GM10248 (cell line): Measurements from ENCODE around the gene ZNF532.
"Not testable (repeated sequence)": the region's sequence is repeated elsewhere in the genome, so short reads cannot be mapped to it uniquely, and the experiment has no call there.

Source experiments
- CTCF ChIA-PET: fragments of 300-600 bp; sonication (Branson Sonifier 250); formaldehyde crosslinking; extraction: SDS; loops from one replicate; lab custom pipeline; 2021; ENCODE audit warnings: antibody characterized with exemption; lab: Yijun Ruan, JAX
- POLR2A ChIA-PET: fragments of 350-650 bp; sonication (Branson Sonifier 250); formaldehyde crosslinking; extraction: SDS; loops from one replicate; lab custom pipeline; 2020; ENCODE audit warnings: antibody characterized with exemption; lab: Yijun Ruan, JAX
- DNase-seq: peaks from one replicate; pipeline ENCODE4 v3.0.0; 2012; ENCODE audit errors: extremely low spot score
- CTCF ChIP-seq: IDR thresholded peaks from 2 replicates; pipeline ENCODE4 v1.5.1; 2012; ENCODE audit warnings: mild to moderate bottlenecking, low read depth; ENCODE audit errors: extremely low read depth, missing control alignments, control extremely low read depth

ZNF532 gene

GRCh38 chr18:58827886-58828285, 36.8 kb upstream of the ZNF532 start:
- no peak for TF ChIP-seq CTCF
- no peak for DNase-seq
- ChIA-PET POLR2A (no interaction called here), CTCF (no interaction called here)

- no peak for DNase-seq
- TF ChIP-seq CTCF = no peak
- POLR2A ChIA-PET = interaction anchor here (0.7 kb wide), 1 partner anchor 142 kb away, joined by 4 read pairs; no protein-coding TSS in a partner anchor
- CTCF ChIA-PET = interaction anchor here (1.3 kb wide), 1 partner anchor 48 kb away, joined by 3 read pairs; no protein-coding TSS in a partner anchor
Observed at GRCh38 chr18:58828399-58829121, 36.1 kb upstream of the ZNF532 start.

- ChIA-PET CTCF (interaction anchor here (1.3 kb wide), 1 partner anchor 49 kb away, joined by 3 read pairs; no protein-coding TSS in a partner anchor), POLR2A (interaction anchor here (0.7 kb wide), 1 partner anchor 141 kb away, joined by 4 read pairs; no protein-coding TSS in a partner anchor)
- DNase-seq = no peak
- no peak for TF ChIP-seq CTCF
Observed at GRCh38 chr18:58829263-58829662, 35.4 kb upstream of the ZNF532 start.

- POLR2A ChIA-PET, DNase-seq, CTCF ChIA-PET: not testable (repeated sequence)
Observed at GRCh38 chr18:58829886-58830285, 34.8 kb upstream of the ZNF532 start.

GRCh38 chr18:58831606-58832005, 33.1 kb upstream of the ZNF532 start:
- CTCF ChIA-PET = interaction anchor here (1.3 kb wide), 1 partner anchor 8 kb away, joined by 3 read pairs; no protein-coding TSS in a partner anchor
- DNase-seq = no peak
- POLR2A ChIA-PET = no interaction called here
- TF ChIP-seq CTCF = no peak

- ChIA-PET POLR2A (no interaction called here), CTCF (interaction anchor here (0.7 to 2.2 kb wide), 4 partner anchors 9 to 213 kb away, joined by 3 to 4 read pairs (median 3); no protein-coding TSS in a partner anchor)
- no peak for DNase-seq
- TF ChIP-seq CTCF = no peak
Observed at GRCh38 chr18:58838165-58838860, 26.4 kb upstream of the ZNF532 start.
